ENCODE results near the gene PDSS2.

DNA sequence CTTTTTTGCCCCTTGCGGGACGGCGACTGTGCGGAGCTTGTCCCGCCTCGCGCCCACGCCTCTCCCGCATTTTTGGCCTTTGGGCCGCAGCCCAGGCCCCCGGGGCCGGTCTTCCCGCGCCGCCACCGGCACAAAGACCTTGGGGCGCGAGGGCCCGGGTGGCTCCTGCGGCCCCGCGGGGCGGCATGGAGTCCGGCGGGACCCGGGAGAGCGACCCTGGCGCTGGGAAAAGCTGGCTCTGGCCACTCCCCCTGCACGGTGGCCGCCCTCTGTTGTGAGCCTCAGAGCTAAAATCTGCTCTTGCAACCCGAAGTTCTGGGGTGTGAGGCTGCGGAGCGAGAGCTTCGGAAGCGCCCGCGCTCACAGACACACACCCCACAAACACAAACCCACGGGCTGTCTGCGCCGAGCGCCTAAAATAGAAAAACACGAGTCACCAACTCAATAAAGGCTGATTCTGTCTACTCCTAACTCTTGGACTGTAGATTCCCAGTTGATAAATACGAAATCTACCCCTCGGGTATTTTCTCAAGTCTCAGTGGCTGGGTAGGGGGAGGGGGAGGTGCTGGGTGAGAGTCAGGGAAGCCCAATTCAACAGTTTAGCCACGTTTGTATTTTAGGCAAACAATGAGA lies 343.6 kb downstream of the PDSS2 start:
- TF ChIP-seq, protein P1, sequence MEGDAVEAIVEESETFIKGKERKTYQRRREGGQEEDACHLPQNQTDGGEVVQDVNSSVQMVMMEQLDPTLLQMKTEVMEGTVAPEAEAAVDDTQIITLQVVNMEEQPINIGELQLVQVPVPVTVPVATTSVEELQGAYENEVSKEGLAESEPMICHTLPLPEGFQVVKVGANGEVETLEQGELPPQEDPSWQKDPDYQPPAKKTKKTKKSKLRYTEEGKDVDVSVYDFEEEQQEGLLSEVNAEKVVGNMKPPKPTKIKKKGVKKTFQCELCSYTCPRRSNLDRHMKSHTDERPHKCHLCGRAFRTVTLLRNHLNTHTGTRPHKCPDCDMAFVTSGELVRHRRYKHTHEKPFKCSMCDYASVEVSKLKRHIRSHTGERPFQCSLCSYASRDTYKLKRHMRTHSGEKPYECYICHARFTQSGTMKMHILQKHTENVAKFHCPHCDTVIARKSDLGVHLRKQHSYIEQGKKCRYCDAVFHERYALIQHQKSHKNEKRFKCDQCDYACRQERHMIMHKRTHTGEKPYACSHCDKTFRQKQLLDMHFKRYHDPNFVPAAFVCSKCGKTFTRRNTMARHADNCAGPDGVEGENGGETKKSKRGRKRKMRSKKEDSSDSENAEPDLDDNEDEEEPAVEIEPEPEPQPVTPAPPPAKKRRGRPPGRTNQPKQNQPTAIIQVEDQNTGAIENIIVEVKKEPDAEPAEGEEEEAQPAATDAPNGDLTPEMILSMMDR (IDR thresholded peaks at IDR 0.05) = no peak
- no peak for TF ChIP-seq EZH2phosphoT487 (IDR thresholded peaks at IDR 0.05)
- TF ChIP-seq EZH2 (IDR thresholded peaks at IDR 0.05) = no peak
